HG03354 (cell line): Measurements from ENCODE around the gene CHRND.
"Not testable (repeated sequence)": the region's sequence is repeated elsewhere in the genome, so short reads cannot be mapped to it uniquely, and the experiment has no call there.

Experiments
- ATAC-seq: cut with Tn5 transposase; IDR thresholded peaks from one replicate; pipeline ENCODE4 v1.9.1; 2021; ENCODE audit warnings: mild to moderate bottlenecking; ENCODE audit not compliant: unreplicated experiment, poor library complexity, severe bottlenecking

Gene CHRND

GRCh38 chr2:232523682-232524597 is 2.0 kb upstream of the CHRND start:
- no peak for ATAC-seq

DNA sequence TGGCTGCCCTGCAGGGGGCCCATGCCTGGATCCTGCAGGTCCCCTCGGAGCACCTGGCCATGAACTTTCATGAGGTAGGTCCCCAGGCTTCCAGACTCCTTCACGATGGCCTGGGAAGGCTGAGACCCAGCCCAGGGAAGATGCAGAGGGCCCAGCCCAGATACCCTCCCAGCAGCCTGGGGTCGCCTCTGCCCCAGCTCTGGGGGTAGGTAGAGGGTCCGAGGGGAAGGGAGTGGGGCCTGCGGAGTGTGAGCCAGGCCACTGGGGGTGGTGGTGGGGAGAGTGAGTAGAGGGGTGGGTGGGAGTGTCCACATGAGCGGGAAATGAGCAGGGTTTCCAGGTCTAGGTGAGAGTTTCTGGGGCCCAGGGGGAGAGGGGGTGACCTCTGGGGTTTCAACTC is 1.2 kb upstream of the CHRND start:
- no peak for ATAC-seq

DNA sequence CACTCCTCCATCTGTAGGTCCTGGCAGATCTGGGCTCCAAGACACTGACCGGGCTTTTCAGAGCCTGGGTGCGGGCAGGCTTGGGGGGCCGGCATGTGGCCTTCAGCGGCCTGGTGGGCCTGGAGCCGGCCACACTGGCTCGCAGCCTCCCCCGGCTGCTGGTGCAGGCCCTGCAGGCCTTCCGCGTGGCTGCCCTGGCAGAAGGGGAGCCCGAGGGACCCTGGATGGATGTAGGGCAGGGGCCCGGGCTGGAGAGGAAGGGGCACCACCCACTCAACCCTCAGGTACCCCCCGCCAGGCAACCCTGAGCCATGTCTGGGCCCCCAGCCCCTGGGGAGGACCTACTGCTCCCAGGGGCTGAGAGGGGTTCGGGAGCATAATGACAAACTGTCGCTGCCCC is 761 bp upstream of the CHRND start:
- no peak for ATAC-seq

DNA sequence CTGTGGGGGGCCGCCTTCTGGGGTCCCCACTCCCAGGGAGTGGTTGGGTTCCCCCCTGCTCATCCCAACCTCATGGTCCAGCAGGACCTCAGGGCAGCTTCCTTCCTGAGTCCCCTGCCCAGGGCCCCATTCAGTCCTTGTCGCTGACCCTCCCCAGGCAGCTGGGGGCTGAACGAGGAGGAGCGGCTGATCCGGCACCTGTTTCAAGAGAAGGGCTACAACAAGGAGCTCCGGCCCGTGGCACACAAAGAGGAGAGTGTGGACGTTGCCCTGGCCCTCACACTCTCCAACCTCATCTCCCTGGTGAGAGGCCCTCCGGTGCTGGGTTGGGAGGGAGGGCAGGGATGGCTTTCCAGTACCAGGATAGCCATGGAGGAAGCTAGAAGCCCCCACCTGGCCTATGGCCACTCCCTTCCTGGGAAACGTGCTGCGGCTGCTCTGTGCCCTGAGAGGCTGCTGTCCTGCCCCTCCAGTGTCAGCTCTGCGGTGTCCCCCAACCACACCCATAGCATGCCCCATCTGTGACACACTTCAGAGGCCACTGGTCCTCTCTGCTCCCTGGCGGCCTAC is 497 bp downstream of the CHRND start:
- ATAC-seq = no peak

DNA sequence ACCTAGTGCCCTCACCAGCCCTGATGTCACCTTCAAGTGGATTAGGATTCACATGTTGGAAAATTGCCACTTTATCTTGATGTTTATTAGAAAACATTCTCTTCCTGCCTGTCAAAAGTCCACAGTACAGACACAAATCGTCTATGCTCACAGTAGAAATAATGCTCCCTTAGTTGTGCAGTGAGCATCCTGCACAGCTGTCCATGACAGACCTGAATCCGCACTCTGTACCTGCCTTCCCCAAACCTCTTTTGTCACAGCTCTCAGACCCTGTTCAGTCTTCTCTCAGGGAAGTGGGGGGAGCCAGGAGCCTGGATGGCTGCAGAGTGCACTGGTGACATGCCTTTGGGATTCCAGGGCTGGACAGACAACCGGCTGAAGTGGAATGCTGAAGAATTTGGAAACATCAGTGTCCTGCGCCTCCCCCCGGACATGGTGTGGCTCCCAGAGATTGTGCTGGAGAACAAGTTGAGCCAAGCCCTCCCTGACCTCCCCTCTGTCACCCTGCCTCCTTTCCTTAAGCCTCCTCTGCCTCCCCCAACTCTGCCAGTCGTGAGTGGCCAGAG is 2.0 kb downstream of the CHRND start:
- no peak for ATAC-seq

DNA sequence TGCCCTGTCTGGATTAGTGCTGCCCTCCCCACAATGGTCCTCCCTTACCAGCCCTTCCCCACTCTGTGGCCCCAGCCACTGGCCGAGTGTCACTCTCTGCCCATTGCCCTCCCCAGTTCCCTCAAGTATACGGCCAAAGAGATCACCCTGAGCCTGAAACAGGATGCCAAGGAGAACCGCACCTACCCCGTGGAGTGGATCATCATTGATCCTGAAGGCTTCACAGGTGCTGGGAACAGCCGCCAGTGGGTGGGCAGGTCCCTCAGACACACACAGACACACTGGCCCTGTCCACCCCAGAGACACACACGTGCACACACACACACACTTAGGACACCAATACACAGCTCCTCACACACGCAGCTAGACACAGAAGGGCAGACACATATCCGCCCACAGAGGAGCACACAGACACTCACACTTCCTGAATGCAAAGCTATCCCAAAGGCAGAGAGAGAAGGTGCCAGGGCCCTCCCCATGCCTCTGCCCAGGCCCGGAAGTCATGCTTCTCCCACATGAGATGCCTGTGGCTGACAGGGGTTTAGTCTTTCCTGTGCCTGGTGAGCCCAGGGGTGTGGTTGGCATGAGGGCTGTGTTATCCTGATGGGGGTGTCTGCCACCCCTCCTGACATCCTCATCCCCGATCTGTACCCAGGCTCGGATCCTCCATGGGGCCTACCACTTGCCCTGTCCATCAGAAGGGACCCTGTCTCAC is 2.9 kb downstream of the CHRND start:
- no peak for ATAC-seq

DNA sequence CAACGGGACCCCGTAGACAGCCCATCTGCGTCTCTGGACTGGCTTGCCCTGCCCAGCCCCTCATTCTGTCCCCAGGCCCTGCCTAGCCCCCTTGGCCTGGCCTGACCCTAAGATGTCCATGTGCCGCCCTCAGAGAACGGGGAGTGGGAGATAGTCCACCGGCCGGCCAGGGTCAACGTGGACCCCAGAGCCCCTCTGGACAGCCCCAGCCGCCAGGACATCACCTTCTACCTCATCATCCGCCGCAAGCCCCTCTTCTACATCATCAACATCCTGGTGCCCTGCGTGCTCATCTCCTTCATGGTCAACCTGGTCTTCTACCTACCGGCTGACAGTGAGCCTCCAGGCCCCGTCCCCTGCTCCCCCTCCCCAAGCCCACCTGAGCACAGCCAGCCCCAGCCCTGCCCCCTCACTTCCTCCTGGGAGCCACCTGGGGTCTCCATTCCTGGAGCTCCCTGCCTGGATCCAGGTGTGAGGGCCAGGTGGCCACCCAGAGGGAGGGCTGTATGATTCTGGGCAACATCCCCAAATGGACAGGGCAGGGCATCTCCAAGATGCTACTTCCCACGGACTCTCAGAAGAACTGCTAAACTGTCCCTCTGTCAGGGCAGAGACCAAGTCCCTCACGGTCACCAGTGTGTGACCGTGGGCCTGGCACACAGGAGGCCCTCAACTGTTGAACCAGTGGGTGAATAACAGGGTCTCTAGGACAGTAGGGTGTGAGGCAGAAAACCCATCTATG is 4.0 kb downstream of the CHRND start:
- no peak for ATAC-seq

DNA sequence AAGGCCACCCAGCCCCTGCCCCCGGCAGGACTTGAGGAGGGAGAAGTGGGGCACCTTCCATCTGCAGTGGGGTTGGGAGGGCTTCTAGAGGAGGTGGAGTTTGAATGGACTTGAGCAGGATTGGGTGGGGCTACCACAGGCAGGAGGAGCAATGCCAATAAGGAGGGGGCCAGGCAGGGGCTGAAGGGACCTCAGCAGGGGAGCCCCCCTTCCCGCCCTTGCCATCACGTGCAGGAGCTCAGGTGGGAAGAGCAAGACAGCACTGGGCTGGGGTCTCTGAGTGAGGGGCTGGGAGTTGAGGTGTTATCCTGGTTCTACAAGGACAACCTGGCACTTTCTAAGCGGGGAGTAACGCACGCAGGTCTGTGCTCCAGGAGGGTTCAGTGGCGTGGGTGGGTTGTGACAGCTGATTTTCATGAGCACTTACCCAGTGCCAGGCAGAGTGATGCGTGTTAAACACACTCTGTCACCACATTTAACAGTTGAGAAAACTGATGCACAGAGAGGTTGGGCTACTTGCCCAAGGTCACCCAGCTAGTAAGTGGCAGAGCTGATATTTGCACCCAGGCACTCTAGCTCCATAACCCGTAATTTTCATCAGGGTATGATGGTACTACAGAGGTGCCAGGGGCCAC is 4.8 kb downstream of the CHRND start:
- ATAC-seq = no peak

GRCh38 chr2:232532419-232532818 is 6.5 kb downstream of the CHRND start:
- no peak for ATAC-seq

GRCh38 chr2:232532821-232533220 is 6.9 kb downstream of the CHRND start:
- ATAC-seq = not testable (repeated sequence)

DNA sequence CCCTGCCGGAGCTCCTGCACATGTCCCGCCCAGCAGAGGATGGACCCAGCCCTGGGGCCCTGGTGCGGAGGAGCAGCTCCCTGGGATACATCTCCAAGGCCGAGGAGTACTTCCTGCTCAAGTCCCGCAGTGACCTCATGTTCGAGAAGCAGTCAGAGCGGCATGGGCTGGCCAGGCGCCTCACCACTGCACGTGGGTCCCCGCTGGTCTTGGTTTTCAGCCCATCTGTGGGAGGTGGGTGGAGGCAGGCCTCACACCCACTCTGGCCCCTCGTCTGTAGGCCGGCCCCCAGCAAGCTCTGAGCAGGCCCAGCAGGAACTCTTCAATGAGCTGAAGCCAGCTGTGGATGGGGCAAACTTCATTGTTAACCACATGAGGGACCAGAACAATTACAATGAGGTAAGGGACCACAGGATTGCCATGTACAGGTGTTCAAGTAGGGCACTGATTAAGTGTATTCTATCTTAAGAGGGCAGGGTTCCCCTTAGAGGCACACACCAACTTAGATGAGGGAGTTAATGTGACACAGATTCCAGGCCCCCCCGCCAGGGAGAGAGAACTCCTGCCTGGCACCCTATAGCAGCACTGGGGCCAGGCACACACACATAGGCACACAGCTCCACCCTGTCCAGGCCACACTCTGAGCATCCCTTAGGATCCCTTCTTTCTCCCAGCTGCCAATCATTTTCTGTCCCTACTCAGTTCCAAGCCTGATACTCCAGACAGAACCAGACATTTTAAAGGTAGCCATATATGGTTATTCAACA is 8.2 kb downstream of the CHRND start:
- ATAC-seq = no peak

DNA sequence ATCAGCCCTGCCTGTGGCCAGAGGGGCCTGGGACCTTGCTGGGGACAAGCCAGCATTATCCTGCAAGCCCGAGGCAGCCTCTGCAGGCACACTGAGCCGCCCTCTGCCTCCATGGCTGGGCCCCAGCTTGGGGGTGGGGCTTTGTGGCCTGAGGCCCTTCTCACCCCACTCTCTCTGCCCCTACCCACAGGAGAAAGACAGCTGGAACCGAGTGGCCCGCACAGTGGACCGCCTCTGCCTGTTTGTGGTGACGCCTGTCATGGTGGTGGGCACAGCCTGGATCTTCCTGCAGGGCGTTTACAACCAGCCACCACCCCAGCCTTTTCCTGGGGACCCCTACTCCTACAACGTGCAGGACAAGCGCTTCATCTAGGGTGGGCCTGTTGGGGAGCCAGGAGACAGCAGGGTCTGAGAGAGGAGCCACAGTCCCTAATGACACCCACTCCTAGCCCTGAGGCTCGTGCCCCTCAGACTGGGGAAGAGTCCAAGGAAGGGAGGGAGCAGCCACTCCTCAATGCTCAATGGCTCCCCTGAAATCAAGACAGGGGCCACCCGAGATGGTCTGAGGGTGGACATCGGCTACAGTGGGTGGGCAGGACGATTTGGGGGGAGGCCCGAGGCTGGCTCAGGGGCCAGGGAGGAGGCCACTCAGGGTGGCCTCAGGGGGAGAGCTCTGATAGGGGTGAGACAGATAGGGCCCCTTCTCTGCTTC is 9.1 kb downstream of the CHRND start:
- ATAC-seq = no peak

DNA sequence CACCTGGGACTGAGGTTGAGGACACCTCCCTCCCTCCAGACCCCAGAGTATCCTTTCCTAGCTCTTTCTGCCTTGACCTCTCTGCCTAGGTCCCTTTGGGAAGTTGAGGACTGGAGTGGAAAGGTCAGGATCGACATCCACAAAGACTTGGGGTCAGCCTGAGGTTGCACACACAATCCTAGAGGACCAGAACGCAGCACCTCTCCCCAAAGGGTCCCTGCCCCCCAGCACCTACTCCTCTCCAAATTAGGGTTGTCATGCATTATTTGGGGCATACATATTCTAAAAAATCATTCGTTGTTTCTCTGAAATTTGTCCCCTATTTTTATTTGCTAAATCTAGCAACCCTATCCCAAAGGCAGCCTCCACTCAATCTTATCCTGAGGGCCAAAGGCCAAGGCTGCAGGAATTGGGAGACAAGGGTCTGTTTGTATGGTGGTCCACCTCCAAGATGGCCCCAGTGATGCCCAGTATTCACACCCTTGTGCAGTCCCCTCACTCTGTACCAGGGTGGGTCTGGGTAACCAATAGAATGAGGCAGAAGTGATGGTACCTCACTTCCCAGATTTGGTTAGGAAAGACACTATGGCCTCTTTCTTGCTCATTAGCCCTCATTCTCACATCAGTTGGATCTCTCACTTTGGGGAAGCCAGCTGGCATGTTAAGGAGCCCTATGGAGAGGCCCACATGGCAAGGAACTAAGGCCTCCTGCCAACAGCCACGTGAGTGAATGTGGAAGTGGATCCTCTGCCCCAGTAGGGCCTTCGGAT is 10.0 kb downstream of the CHRND start:
- ATAC-seq = no peak

GRCh38 chr2:232537079-232537478 is 11.1 kb downstream of the CHRND start:
- ATAC-seq = no peak

DNA sequence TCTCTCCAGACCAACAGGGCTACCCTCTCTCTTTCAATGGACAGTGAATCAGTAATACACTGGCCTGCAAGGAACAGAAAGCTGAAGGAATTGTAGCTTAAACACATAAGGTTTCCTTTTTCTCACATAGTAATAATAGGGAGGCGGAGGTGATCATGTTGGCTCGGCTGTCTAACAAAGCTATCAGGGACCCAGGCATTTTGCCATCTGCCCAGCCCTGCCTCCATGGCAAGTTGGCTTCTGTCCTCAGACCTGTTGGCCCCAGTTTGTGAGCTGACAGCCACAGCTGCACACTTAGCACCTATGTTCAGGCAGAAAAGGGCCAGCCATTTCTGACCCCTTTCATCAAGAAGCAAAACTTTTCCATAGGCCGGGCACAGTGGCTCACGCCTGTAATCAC is 11.5 kb downstream of the CHRND start:
- no peak for ATAC-seq

DNA sequence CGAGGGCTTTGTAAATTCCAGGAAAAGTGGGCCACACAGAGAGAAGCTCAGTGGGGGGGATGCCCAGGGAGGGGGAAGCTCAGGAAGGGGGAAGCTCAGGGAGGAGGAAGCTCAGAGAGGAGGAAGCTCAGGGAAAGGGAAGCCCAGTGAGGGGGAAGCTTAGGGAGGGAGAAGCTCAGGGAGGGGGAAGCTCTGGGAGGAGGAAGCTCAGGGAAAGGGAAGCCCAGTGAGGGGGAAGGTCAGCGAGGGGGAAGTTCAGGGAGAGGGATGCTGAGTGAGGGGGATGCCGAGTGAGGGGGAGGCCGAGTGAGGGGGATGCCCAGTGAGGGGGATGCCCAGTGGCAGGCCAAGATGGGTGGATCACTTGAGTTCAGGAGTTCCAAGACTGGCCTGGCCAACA is 12.7 kb downstream of the CHRND start:
- ATAC-seq = no peak
